Measurements from ENCODE around the gene DLG1. TPM values are rescaled to one million over a fixed set of nuclear protein-coding genes. Genes with fewer than 3 reads are reported as not detected.

The DLG1 gene
- total and polyA plus RNA-seq, 9 of the 15 experiments (the other 6 are each of a cell fraction or from before 2014, with no cell fraction given): 9.4 to 63.5 (median 43.6) TPM

DNA sequence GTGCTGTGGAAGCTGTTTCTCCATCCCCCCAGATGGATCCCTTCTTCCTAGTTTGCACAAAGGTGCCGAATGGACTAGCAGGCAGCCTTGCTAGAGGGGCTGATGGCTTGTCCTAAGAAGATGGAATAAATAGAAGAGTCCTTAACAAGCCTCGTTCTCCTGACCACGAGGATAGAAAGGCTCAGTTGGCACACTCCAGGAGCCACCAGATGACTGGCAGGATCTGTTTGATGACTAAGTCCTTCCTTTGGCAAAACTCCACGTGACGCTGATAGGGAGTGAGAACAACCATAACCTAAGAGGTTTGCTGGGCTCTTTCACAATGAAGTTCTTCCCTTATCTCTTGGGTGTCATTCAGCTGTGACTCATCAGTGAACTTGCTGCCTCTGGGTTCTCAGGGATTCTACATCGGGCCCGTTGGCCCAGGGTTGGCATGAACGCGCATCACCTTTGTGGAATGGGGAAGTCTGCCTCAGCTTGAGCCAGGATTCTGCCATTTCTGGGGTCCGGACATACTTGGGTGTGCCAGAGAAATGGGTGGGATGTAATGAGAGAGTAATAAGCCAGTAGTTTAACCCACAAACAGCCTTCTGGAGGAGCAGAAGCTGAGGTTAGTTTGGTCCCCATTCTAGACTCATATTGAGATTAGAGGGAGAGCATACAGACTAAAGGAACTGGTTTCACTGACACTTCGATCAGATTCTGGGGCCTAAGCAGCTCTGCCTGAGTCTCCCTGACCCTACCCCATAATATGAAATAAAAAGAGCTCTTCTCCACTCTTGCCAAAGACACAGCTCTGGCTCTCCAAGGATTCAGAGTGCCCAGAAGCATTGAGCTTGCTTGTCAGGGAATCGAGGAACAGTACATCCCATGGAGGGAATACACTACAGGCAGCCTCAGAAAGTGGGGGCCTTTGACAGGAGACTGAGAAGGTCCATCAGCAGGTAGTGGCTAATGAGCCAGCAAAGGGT, 266.8 kb downstream of the DLG1 start:
- H3K27ac ChIP-seq (ENCODE audit: extremely low read depth, low read depth, low read length): peak overlapping the region; percentile 81; the same call in 2 of the 3 replicates
- no peaks in the 10 kb centered on the region for H4K20me1 ChIP-seq (replicated peaks; ENCODE audit: control insufficient read depth, insufficient read depth, low read length)
- H2AFZ ChIP-seq (ENCODE audit: low read depth, low read length): peak overlapping the region; percentile 93
- H3K9ac ChIP-seq (ENCODE audit: insufficient read depth in 1 of 2, low read depth in 2 of 2, low read length in 2 of 2): peak overlapping the region; percentile 32 to 52; a peak in 2 of 4 replicates
- H3K4me2 ChIP-seq (ENCODE audit: insufficient read depth, low read length): peak overlapping the region; percentile 78
- WGBS (ENCODE audit: insufficient coverage, low coverage, missing lambda C conversion rate): under 1% methylated on average over 12 of the region's 12 CpGs
- BruUV-seq (replicated peaks): no TSS peak
- ChIA-PET CTCF (ENCODE audit: low intra/inter-chr PET ratio) (no interaction called here), POLR2A (interaction anchor here (0.5 to 1.3 kb wide), 11 partner anchors 8 to 447 kb away, joined by 3 to 5 read pairs (median 3); no protein-coding TSS in a partner anchor)
- DNase-seq (ENCODE audit: extremely low read depth in 1 of 4, low spot score in 3 of 4): peak; percentile 66 to 93 (median 80)
- peak; percentile 74 for ATAC-seq
- H3K4me3 ChIP-seq: no peak overlapping the region
- peak; percentile 98 for FAIRE-seq
- no peaks in the 10 kb centered on the region for H3K36me3 ChIP-seq (ENCODE audit: control insufficient read depth, insufficient read depth, low read length)
- H3K79me2 ChIP-seq (ENCODE audit: control insufficient read depth, insufficient read depth, low read length): peaks cover 4% of the 10 kb centered on the region; the same call in 2 of the 3 replicates
- peaks cover 0 to 2% of the 10 kb centered on the region in 2 experiments; a peak in 1 of 5 replicates for H3K27me3 ChIP-seq (ENCODE audit: control insufficient read depth in 2 of 2, insufficient read depth in 2 of 2, low read length in 2 of 2)
- H3K4me1 ChIP-seq (replicated peaks in 1 of 2; ENCODE audit: control insufficient read depth in 2 of 2, insufficient read depth in 2 of 2, low read length in 2 of 2): peaks cover 25 to 52% of the 10 kb centered on the region in 2 experiments
- intact Hi-C loops (cut with micrococcal nuclease): loop anchor here (2.0 to 10.0 kb wide), 2 partner anchors 53 to 153 kb away; no protein-coding TSS in a partner anchor
- in situ Hi-C loops (cut with MboI): no loop called here
- H3K9me3 ChIP-seq (replicated peaks; ENCODE audit: control insufficient read depth, insufficient read depth, low read depth, low read length): no peaks in the 10 kb centered on the region
- no peaks in the 10 kb centered on the region for H3K9me1 ChIP-seq (ENCODE audit: control insufficient read depth, insufficient read depth, low read length)
- TF ChIP-seq HNRNPK (IDR thresholded peaks at IDR 0.05; ENCODE audit: low read depth, low read length, poor library complexity, severe bottlenecking): no peak
- TF ChIP-seq MAFF (IDR thresholded peaks at IDR 0.05; ENCODE audit: low read length): peak; percentile 55; the same call in 1 of the 2 replicates
- TF ChIP-seq, protein P1, sequence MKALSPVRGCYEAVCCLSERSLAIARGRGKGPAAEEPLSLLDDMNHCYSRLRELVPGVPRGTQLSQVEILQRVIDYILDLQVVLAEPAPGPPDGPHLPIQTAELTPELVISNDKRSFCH (CRISPR knock-in tag; IDR thresholded peaks at IDR 0.05): no peak
- TF ChIP-seq, protein P1 (tag; IDR thresholded peaks at IDR 0.05): no peak
- TF ChIP-seq EWSR1 (IDR thresholded peaks at IDR 0.05; ENCODE audit: borderline replicate concordance, low read depth, partially characterized antibody): no peak
- no peak for TF ChIP-seq ZNF436 (CRISPR knock-in tag; IDR thresholded peaks at IDR 0.05)
- TF ChIP-seq MEF2D (tag; conservative IDR thresholded peaks at IDR 0.05; ENCODE audit: low read depth): peak; percentile 75; the same call in 1 of the 2 replicates
- TF ChIP-seq NFIX (CRISPR knock-in tag; IDR thresholded peaks at IDR 0.05; ENCODE audit: low read depth): no peak
- no peak for TF ChIP-seq ZNF134 (CRISPR knock-in tag; conservative IDR thresholded peaks at IDR 0.05)
- peak; percentile 90 to 91 for TF ChIP-seq TRIM24 (IDR thresholded peaks at IDR 0.05)
- no peak for TF ChIP-seq KLF13 (tag; IDR thresholded peaks at IDR 0.05; ENCODE audit: borderline replicate concordance, low read depth)
- peak; percentile 71; the same call in 1 of the 2 replicates for TF ChIP-seq PML (IDR thresholded peaks at IDR 0.05; ENCODE audit: low read length)
- TF ChIP-seq TAF15 (IDR thresholded peaks at IDR 0.05; ENCODE audit: low read depth, low read length): no peak
- peak; percentile 48 for TF ChIP-seq TAL1 (IDR thresholded peaks at IDR 0.05)
- TF ChIP-seq, protein P2, sequence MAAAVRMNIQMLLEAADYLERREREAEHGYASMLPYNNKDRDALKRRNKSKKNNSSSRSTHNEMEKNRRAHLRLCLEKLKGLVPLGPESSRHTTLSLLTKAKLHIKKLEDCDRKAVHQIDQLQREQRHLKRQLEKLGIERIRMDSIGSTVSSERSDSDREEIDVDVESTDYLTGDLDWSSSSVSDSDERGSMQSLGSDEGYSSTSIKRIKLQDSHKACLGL (CRISPR knock-in tag; IDR thresholded peaks at IDR 0.05; ENCODE audit: borderline replicate concordance, poor library complexity, severe bottlenecking): no peak
- 0 out of 2 replicates have a peak, but pooled peaks have one; percentile 62 for TF ChIP-seq ZNF589 (CRISPR knock-in tag; IDR thresholded peaks at IDR 0.05; ENCODE audit: low read depth)
- TF ChIP-seq TCF7 (IDR thresholded peaks at IDR 0.05; ENCODE audit: borderline replicate concordance): no peak
- no peak for TF ChIP-seq ZFPM2 (CRISPR knock-in tag; IDR thresholded peaks at IDR 0.05)
- no peak for TF ChIP-seq ZBED1 (IDR thresholded peaks at IDR 0.05)
